Measurements from ENCODE around the gene SLFN11.
"Not testable (repeated sequence)": the region's sequence is repeated elsewhere in the genome, so short reads cannot be mapped to it uniquely, and the experiment has no call there.

The SLFN11 gene

GRCh38 chr17:35350493-35350892, 22.9 kb downstream of the SLFN11 start:
- DNase-seq, result no peak

DNA sequence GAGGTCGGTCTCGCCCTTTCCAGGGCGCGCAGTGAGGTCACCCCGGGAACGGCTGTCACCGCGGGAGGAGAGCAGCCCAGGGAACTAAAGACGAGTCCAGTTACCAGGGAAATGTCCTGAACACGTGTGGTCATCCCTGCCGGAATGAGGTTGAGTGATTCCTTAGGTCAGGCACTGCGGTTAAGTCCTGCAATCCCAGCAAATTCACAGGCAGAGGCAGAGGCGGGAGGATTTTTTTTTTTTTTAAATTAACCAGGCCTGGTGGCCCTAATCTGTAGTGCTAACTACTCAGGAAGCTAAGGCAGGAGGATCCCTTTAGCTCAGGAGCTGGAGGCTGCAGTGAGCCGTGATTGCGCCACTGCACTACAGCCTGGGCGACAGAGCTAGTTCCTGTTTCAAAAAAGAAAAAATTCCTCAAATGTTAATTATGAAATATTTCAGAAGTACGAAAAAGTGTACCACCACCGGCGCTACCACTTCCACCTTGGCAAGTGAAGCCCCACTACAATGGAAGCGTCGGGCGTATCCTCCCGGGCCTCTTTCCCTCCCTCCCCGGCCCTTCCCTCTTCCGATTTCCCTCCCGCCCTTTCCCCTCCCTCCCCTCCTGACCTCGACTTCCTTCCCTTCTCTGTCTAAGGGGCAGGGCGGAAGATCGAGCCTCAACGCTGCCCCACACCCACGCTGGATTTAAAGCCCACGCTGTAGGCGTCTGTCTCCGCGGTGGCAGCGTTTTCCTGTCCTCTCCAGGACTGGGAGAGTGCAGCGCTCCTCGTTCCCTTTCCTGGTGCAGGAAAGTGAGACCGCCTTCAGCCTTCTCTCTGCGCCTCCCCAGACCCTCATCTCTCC, 27.3 kb downstream of the SLFN11 start:
- no peak for DNase-seq

- DNase-seq, result no peak
Measured at GRCh38 chr17:35345445-35345925, 27.9 kb downstream of the SLFN11 start.

GRCh38 chr17:35344262-35344661, 29.2 kb downstream of the SLFN11 start:
- no peak for DNase-seq

- no peak for DNase-seq
Measured at GRCh38 chr17:35342276-35342675, 31.1 kb downstream of the SLFN11 start.

GRCh38 chr17:35341411-35341992, 31.9 kb downstream of the SLFN11 start:
- no peak for DNase-seq

DNA sequence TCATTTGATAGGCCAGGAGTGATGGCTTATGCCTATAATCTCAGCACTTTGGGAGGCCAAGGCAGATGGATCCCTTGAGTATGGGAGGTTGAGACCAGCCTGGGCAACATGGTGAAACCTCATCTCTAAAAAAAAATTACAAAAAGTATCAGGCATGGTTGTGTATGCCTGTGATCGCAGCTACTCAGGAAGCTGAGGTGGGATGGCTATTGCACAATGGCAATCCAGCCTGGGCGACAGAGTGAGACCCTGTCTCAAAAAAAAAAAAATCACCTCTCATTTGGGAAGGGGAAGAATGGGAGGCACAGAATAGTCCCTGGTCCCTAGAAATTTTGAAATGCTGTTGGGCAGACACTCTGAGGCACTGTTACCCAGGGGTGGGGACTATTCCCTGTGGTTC, 35.2 kb downstream of the SLFN11 start:
- no peak for DNase-seq

- DNase-seq, result no peak
Measured at GRCh38 chr17:35337364-35337763, 36.1 kb downstream of the SLFN11 start.

- not testable (repeated sequence) for DNase-seq
Measured at GRCh38 chr17:35333578-35333977, 39.8 kb downstream of the SLFN11 start.

DNA sequence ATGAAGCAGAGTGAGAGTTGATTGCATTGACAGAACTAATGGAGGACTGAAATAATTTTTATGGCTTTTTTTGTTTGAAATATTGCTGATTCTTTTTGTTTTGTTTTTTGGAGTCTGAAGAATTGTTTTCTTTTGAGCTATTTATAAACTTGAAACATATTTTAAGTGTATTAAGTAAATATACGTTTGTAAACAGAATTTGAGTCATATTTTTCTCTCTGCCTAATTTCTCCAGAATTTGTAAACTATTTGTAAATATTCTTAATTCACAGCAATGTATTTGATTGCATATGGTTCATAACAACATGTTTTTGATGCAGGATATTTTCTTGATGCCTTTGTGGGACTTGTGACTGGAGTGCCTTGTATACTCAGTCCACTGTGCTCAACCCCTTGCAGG, 50.7 kb downstream of the SLFN11 start:
- DNase-seq, result no peak

GRCh38 chr17:35315971-35316370, 57.5 kb downstream of the SLFN11 start:
- no peak for DNase-seq

DNA sequence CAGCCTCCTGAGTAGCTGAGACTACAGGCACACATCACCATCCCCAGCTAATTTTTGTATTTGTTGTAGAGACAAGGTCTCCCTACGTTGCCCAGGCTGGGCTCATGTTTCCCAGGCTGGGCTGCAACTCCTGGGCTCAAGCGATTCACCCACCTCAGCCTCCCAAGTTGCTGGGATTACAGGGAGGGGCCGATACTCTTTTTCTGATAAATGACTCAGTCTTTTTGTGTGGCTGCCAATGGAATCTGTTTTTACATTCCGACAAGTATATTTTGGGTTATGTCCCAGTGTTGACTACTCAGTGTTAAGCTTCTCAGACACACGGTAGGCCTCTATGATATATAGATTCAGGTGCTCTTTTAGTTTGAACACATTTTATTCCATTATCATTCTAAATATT, 58.1 kb downstream of the SLFN11 start:
- DNase-seq, result no peak

- no peak for DNase-seq
Measured at GRCh38 chr17:35314415-35315216, 58.8 kb downstream of the SLFN11 start.

DNA sequence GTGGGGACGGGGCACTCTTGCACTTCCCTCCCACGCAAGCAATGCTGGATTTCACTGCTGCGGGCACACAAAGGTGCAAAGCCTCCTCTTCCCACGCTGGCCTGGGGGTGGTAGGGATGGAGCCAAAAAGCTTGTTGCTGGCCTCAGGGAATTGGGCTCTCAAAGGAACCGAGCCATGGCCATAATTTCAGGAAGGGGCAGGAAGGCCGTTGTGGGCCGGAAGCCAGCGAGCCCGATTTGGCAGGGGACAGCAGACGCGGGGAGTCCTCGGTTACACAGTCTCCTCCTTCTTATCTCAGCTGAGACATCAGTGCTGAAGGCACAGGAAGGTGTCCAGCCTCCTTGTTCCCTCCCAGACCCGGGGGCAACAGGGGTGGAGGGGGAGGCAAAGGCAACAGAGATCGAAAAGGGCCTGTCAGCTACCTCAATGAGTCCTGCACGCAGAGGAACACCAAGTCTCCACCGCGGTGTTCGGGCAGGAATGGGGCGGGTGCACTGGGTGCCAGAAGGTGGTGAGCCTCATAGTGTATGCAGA, 59.5 kb downstream of the SLFN11 start:
- DNase-seq, result no peak

- no peak for DNase-seq
Measured at GRCh38 chr17:35312790-35313711, 60.4 kb downstream of the SLFN11 start.

GRCh38 chr17:35312346-35312745, 61.1 kb downstream of the SLFN11 start:
- no peak for DNase-seq

- not testable (repeated sequence) for DNase-seq
Measured at GRCh38 chr17:35309345-35309744, 64.1 kb downstream of the SLFN11 start.
